Testis (tissue), 3 donors: ENCODE data around the gene MOBP. TPM values are rescaled to one million over a fixed set of nuclear protein-coding genes. Genes with fewer than 3 reads are reported as not detected.
A peak's percentile ranks its signal among the peaks of the same experiment; 100 is the strongest.

Experiments
- DNase-seq: peaks from one replicate; pipeline ENCODE4 v3.0.0-alpha.2; 2019
- H3K27ac ChIP-seq, 2 donors: fragments of 200-600 bp; sonication (generic); one replicate each; pipeline ENCODE4 v1.5.1; 2019
- H3K27me3 ChIP-seq: fragments of 200-600 bp; sonication (generic); one replicate; pipeline ENCODE4 v1.5.1; 2019
- H3K36me3 ChIP-seq: fragments of 200-600 bp; sonication (generic); one replicate; pipeline ENCODE4 v1.5.1; 2017; ENCODE audit warnings: low read depth; ENCODE audit errors: missing control alignments
- H3K4me1 ChIP-seq: fragments of 200-600 bp; sonication (generic); one replicate; pipeline ENCODE4 v1.5.1; 2019
- H3K4me3 ChIP-seq, 2 donors: fragments of 200-600 bp; sonication (generic); one replicate each; pipeline ENCODE4 v1.5.1; 2017 to 2019
- H3K9me3 ChIP-seq: fragments of 200-600 bp; sonication (generic); one replicate; pipeline ENCODE4 v1.5.1; 2017
- CTCF ChIP-seq, 3 experiments: fragments of 450-650 bp in 2 of 3; fragments of 200-600 bp in 1 of 3; sonication (generic) in 1 of 3; IDR thresholded peaks; one replicate each; pipeline ENCODE4 v1.5.1; 2016 to 2019; ENCODE audit warnings: antibody characterized with exemption in 3 of 3, mild to moderate bottlenecking in 2 of 3, moderate library complexity in 1 of 3
- POLR2A ChIP-seq: fragments of 450-650 bp; IDR thresholded peaks from one replicate; pipeline ENCODE4 v1.6.1; 2017; ENCODE audit warnings: antibody characterized with exemption, mild to moderate bottlenecking, moderate library complexity
- whole genome bisulfite sequencing, 2 donors: methylation state at CpG; one replicate each; pipeline ENCODE4 v1.1.5; 2018; 5-methylcytosine and 5-hydroxymethylcytosine counted together
- intact Hi-C: fragments of 100-400 bp; cut with DNase I; formaldehyde crosslinking; loops from one replicate; pipeline ENCODE4 v1.15.1; 2023; ENCODE audit warnings: low total_unique reads
- polyA plus RNA-seq: library from polyadenylated mRNA; stranded (reverse); fragments of 350-450 nt; fragmentation: Illumina TruSeq; extraction: RNeasy Lipid Tissue Mini Kit (QIAGEN cat#74804); gene quantifications from one replicate; pipeline ENCODE4 v1.2.3, GENCODE V29; 2014; ENCODE audit warnings: low read depth, low replicate concordance; ENCODE audit not compliant: insufficient read depth
- total RNA-seq, 2 donors: library from RNA; depleted of rRNA; stranded (reverse); fragments of >200 nt; gene quantifications; one replicate each; pipeline ENCODE4 v1.2.3, GENCODE V29; 2016

The MOBP gene
- total and polyA plus RNA-seq, 3 donors from 2014 or later: 5.6 to 19.5 (median 8.5) TPM

- no peaks in the 10 kb centered on the region for H3K9me3 ChIP-seq
- H3K4me1 ChIP-seq: no peaks in the 10 kb centered on the region
- WGBS, 2 donors: 11 to 44% methylated on average over 15 to 53 of the region's 53 CpGs
- DNase-seq: no peak
- H3K27ac ChIP-seq: no peak overlapping the region
- TF ChIP-seq CTCF (IDR thresholded peaks at IDR 0.05) (no peak), POLR2A (no peak)
- intact Hi-C loops: no loop called here
- no peaks in the 10 kb centered on the region for H3K27me3 ChIP-seq
- no peaks in the 10 kb centered on the region for H3K36me3 ChIP-seq
- peak overlapping the region; percentile 0 to 9 for H3K4me3 ChIP-seq
These were observed 34.7 kb downstream of the MOBP start for GRCh38 chr3:39501968-39502837.

- H3K4me1 ChIP-seq: no peaks in the 10 kb centered on the region
- H3K36me3 ChIP-seq: no peaks in the 10 kb centered on the region
- peak overlapping the region; percentile 0 to 9 for H3K4me3 ChIP-seq
- no peaks in the 10 kb centered on the region for H3K9me3 ChIP-seq
- H3K27ac ChIP-seq: no peak overlapping the region
- 36 to 52% methylated on average over 4 of the region's 4 CpGs for WGBS, 2 donors
- TF ChIP-seq CTCF (IDR thresholded peaks at IDR 0.05) (no peak), POLR2A (no peak)
- intact Hi-C loops: no loop called here
- DNase-seq: no peak
- no peaks in the 10 kb centered on the region for H3K27me3 ChIP-seq
These were observed 35.3 kb downstream of the MOBP start for GRCh38 chr3:39502838-39503145.

GRCh38 chr3:39505866-39506742 is 38.6 kb downstream of the MOBP start:
- no peaks in the 10 kb centered on the region for H3K9me3 ChIP-seq
- TF ChIP-seq POLR2A (no peak), CTCF (IDR thresholded peaks at IDR 0.05) (no peak)

GRCh38 chr3:39506863-39507262 is 39.4 kb downstream of the MOBP start:
- no peaks in the 10 kb centered on the region for H3K4me1 ChIP-seq
- WGBS, 2 donors: 64 to 65% methylated on average over 1 of the region's 1 CpG
- intact Hi-C loops: no loop called here
- no peak overlapping the region for H3K27ac ChIP-seq
- no peaks in the 10 kb centered on the region for H3K9me3 ChIP-seq
- DNase-seq: no peak
- no peak overlapping the region for H3K4me3 ChIP-seq
- H3K36me3 ChIP-seq: no peaks in the 10 kb centered on the region
- TF ChIP-seq POLR2A (no peak), CTCF (IDR thresholded peaks at IDR 0.05) (no peak)
- no peaks in the 10 kb centered on the region for H3K27me3 ChIP-seq

More at GRCh38 chr3:39505866-39506742, 38.6 kb downstream of the MOBP start:
- 43 to 61% methylated on average over 12 of the region's 12 CpGs for WGBS, 2 donors
- no peaks in the 10 kb centered on the region for H3K4me1 ChIP-seq
- H3K27ac ChIP-seq: no peak overlapping the region
- no peaks in the 10 kb centered on the region for H3K27me3 ChIP-seq
- DNase-seq: no peak
- intact Hi-C loops: no loop called here
- H3K4me3 ChIP-seq: no peak overlapping the region
- no peaks in the 10 kb centered on the region for H3K36me3 ChIP-seq
